ENCODE measurements around the gene OR51B4. TPM values are rescaled to one million over a fixed set of nuclear protein-coding genes. Genes with fewer than 3 reads are reported as not detected.

The OR51B4 gene
- total and polyA plus RNA-seq, 9 of the 15 experiments (the other 6 are each of a cell fraction or from before 2014, with no cell fraction given): 17.1 to 64.6 (median 39.9) TPM

GRCh38 chr11:5335170-5335569, 33.4 kb upstream of the OR51B4 start:
- ATAC-seq (peak; percentile 62), DNase-seq (ENCODE audit: extremely low read depth in 1 of 4, low spot score in 3 of 4) (peak in 2 of 4 experiments; percentile 16 to 63), FAIRE-seq (no peak)
- Histone ChIP-seq H3K27me3 (ENCODE audit: control insufficient read depth in 2 of 2, insufficient read depth in 2 of 2, low read length in 2 of 2) (no peaks in the 10 kb centered on the region), H3K36me3 (ENCODE audit: control insufficient read depth, insufficient read depth, low read length) (peaks cover 41% of the 10 kb centered on the region; the same call in 2 of the 3 replicates), H3K4me2 (ENCODE audit: insufficient read depth, low read length) (peak overlapping the region; percentile 34; the same call in 1 of the 2 replicates), H4K20me1 (replicated peaks; ENCODE audit: control insufficient read depth, insufficient read depth, low read length) (no peaks in the 10 kb centered on the region), H3K9ac (ENCODE audit: insufficient read depth in 1 of 2, low read depth in 2 of 2, low read length in 2 of 2) (no peak overlapping the region), H3K4me1 (replicated peaks in 1 of 2; ENCODE audit: control insufficient read depth in 2 of 2, insufficient read depth in 2 of 2, low read length in 2 of 2) (peaks cover 0 to 28% of the 10 kb centered on the region in 2 experiments; a peak in 2 of 5 replicates), H3K9me1 (ENCODE audit: control insufficient read depth, insufficient read depth, low read length) (no peaks in the 10 kb centered on the region), H3K27ac (ENCODE audit: extremely low read depth, low read depth, low read length) (peak overlapping the region; percentile 21), H2AFZ (ENCODE audit: low read depth, low read length) (no peak overlapping the region), H3K4me3 (no peak overlapping the region), H3K9me3 (replicated peaks; ENCODE audit: control insufficient read depth, insufficient read depth, low read depth, low read length) (no peaks in the 10 kb centered on the region), H3K79me2 (ENCODE audit: control insufficient read depth, insufficient read depth, low read length) (no peaks in the 10 kb centered on the region)
- in situ Hi-C loops (cut with MboI) (no loop called here), intact Hi-C loops (cut with micrococcal nuclease) (no loop called here)
- no TSS peak for BruUV-seq (replicated peaks)
- CTCF ChIA-PET (ENCODE audit: low intra/inter-chr PET ratio): no interaction called here
- WGBS (ENCODE audit: insufficient coverage, low coverage, missing lambda C conversion rate): 0% methylated on average over 1 of the region's 1 CpG
- POLR2A ChIA-PET: interaction anchor here (1.3 kb wide), 1 partner anchor 10 kb away, joined by 3 read pairs; no protein-coding TSS in a partner anchor
- no peak for TF ChIP-seq ZSCAN29 (IDR thresholded peaks at IDR 0.05)
- no peak for TF ChIP-seq KDM5B (IDR thresholded peaks at IDR 0.05; ENCODE audit: insufficient replicate concordance, low read depth, low read length)
- TF ChIP-seq ZNF41 (CRISPR knock-in tag; conservative IDR thresholded peaks at IDR 0.05): no peak
- no peak for TF ChIP-seq FOXJ2 (tag; IDR thresholded peaks at IDR 0.05)
- no peak for TF ChIP-seq ZNF324 (CRISPR knock-in tag; IDR thresholded peaks at IDR 0.05)
- no peak for TF ChIP-seq TEAD1 (CRISPR knock-in tag; IDR thresholded peaks at IDR 0.05)
- no peak for TF ChIP-seq NCOA4 (IDR thresholded peaks at IDR 0.05; ENCODE audit: partially characterized antibody)
- TF ChIP-seq ZNF408 (CRISPR knock-in tag; IDR thresholded peaks at IDR 0.05; ENCODE audit: low read depth): no peak
- peak; percentile 24; the same call in 1 of the 2 replicates for TF ChIP-seq MEF2A (IDR thresholded peaks at IDR 0.05; ENCODE audit: control insufficient read depth, low read depth, low read length)
- TF ChIP-seq, protein P1, sequence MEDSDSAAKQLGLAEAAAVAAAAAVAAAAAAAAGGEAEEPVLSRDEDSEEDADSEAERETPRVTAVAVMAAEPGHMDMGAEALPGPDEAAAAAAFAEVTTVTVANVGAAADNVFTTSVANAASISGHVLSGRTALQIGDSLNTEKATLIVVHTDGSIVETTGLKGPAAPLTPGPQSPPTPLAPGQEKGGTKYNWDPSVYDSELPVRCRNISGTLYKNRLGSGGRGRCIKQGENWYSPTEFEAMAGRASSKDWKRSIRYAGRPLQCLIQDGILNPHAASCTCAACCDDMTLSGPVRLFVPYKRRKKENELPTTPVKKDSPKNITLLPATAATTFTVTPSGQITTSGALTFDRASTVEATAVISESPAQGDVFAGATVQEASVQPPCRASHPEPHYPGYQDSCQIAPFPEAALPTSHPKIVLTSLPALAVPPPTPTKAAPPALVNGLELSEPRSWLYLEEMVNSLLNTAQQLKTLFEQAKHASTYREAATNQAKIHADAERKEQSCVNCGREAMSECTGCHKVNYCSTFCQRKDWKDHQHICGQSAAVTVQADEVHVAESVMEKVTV (CRISPR knock-in tag; IDR thresholded peaks at IDR 0.05): no peak
- no peak for TF ChIP-seq CREB1 (IDR thresholded peaks at IDR 0.05)
- no peak for TF ChIP-seq CREB1 (CRISPR knock-in tag; IDR thresholded peaks at IDR 0.05)
- TF ChIP-seq NUFIP1 (IDR thresholded peaks at IDR 0.05; ENCODE audit: partially characterized antibody): no peak
- no peak for TF ChIP-seq ZNF449 (CRISPR knock-in tag; IDR thresholded peaks at IDR 0.05)
- no peak for TF ChIP-seq E2F8 (IDR thresholded peaks at IDR 0.05; ENCODE audit: low read depth, partially characterized antibody)
- TF ChIP-seq THRAP3 (IDR thresholded peaks at IDR 0.05; ENCODE audit: borderline replicate concordance): no peak
- TF ChIP-seq, protein P2, sequence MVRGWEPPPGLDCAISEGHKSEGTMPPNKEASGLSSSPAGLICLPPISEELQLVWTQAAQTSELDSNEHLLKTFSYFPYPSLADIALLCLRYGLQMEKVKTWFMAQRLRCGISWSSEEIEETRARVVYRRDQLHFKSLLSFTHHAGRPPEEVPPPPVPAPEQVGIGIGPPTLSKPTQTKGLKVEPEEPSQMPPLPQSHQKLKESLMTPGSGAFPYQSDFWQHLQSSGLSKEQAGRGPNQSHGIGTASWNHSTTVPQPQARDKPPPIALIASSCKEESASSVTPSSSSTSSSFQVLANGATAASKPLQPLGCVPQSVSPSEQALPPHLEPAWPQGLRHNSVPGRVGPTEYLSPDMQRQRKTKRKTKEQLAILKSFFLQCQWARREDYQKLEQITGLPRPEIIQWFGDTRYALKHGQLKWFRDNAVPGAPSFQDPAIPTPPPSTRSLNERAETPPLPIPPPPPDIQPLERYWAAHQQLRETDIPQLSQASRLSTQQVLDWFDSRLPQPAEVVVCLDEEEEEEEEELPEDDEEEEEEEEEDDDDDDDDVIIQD (CRISPR knock-in tag; IDR thresholded peaks at IDR 0.05): no peak
